ENCODE measurements around the gene C12orf76. TPM values are rescaled to one million over a fixed set of nuclear protein-coding genes. Genes with fewer than 3 reads are reported as not detected.

The C12orf76 gene
- 50.6 and 54.2 TPM in 2 replicates for total RNA-seq (2011; cell fraction: chromatin; rRNA removed; ENCODE audit: low replicate concordance)
- 31.8 and 34.5 TPM in 2 replicates for total RNA-seq (2011; cell fraction: nucleolus; rRNA removed)
- total RNA-seq (2011; cell fraction: nucleoplasm; rRNA removed) = 53.2 and 69.8 TPM in 2 replicates
- total RNA-seq (2014; rRNA removed) = 11.9 and 14.2 TPM in 2 replicates
- total RNA-seq (2014; rRNA removed; fragmentation: Illumina TruSeq; extraction: Trizol) = 13.0 and 13.1 TPM in 2 replicates
- 9.6 and 12.2 TPM in 2 replicates for total RNA-seq (2015; rRNA removed; fragmentation: Illumina TruSeq; extraction: Trizol)
- 13.3 and 13.6 TPM in 2 replicates for total RNA-seq (2021)
- 38.6 and 46.7 TPM in 2 replicates for polyA plus RNA-seq (2011; rRNA removed)
- polyA plus RNA-seq (2011; cell fraction: cytosol; rRNA removed) = 23.1 and 42.1 TPM in 2 replicates
- polyA plus RNA-seq (2011; cell fraction: nucleus; rRNA removed) = 31.9 and 42.8 TPM in 2 replicates
- 17.4 and 30.2 TPM in 2 replicates for polyA plus RNA-seq (2012)
- polyA plus RNA-seq (2014; fragmentation: Illumina TruSeq; extraction: Trizol) = 12.3 and 14.4 TPM in 2 replicates
- polyA plus RNA-seq (2014; fragmentation: Nextera tagmentation; extraction: Ambion mirVana) = 1 to 10 TPM; 6.3 to 7.0 TPM
- 17.8 and 23.5 TPM in 2 replicates for polyA plus RNA-seq (2014; rRNA removed)
- polyA minus RNA-seq (2011; rRNA and poly(A)+ RNA removed) = 18.1 and 26.6 TPM in 2 replicates
- polyA minus RNA-seq (2011; cell fraction: cytosol; rRNA and poly(A)+ RNA removed) = 8.9 and 22.8 TPM in 2 replicates
- 7.1 and 10.1 TPM in 2 replicates for polyA minus RNA-seq (2011; cell fraction: nucleus; rRNA and poly(A)+ RNA removed)
- percentile 54 among the genes with signal in this experiment for Bru-seq, nascent RNA
- BruChase-seq, experiment 1, labeled RNA remaining after a 2-hour chase = percentile 54 among the genes with signal in this experiment
- percentile 56 among the genes with signal in this experiment for BruChase-seq, experiment 2, labeled RNA remaining after a 6-hour chase
- long read RNA-seq, experiment 1, transcript C12orf76-203 (2 exons, 1,755 nt) = major isoform, 5 of 27 reads
- long read RNA-seq, experiment 1, partial matches to known transcripts = 14 of 27 reads
- long read RNA-seq, experiment 1, other reads (novel, unspliced or antisense) = 7 of 27 reads
- long read RNA-seq, experiment 2, partial matches to known transcripts = 4 of 12 reads
- long read RNA-seq, experiment 2, other reads (novel, unspliced or antisense) = 5 of 12 reads
- long read RNA-seq, experiment 3, partial matches to known transcripts = 12 of 13 reads
- long read RNA-seq, experiment 3, other reads (novel, unspliced or antisense) = 0 of 13 reads

GRCh38 chr12:110048242-110049027 is at the start of gene C12orf76:
C12orf76 (minus strand) TSS chr12:110048522; CDS start chr12:110048495, 27 bp downstream.
- H2AFZ ChIP-seq (ENCODE audit: low read depth, low read length) = peak within 1 kb of the TSS; percentile 94
- no peaks in the 10 kb centered on the region for H3K9me3 ChIP-seq (replicated peaks; ENCODE audit: control insufficient read depth, insufficient read depth, low read depth, low read length)
- peak within 1 kb of the TSS; percentile 59 to 92 for H3K9ac ChIP-seq (ENCODE audit: insufficient read depth in 1 of 2, low read depth in 2 of 2, low read length in 2 of 2)
- CTCF ChIA-PET (ENCODE audit: low intra/inter-chr PET ratio) = interaction anchor here (0.7 kb wide), 1 partner anchor 53 kb away, joined by 4 read pairs; no protein-coding TSS in a partner anchor
- WGBS (ENCODE audit: insufficient coverage, low coverage, missing lambda C conversion rate) = 1% methylated on average over 46 of the region's 47 CpGs
- intact Hi-C loops (cut with micrococcal nuclease) (loop anchor here (5.0 kb wide), 1 partner anchor 49 kb away; no protein-coding TSS in a partner anchor), in situ Hi-C loops (cut with MboI) (no loop called here)
- H3K4me2 ChIP-seq (ENCODE audit: insufficient read depth, low read length) = peak within 1 kb of the TSS; percentile 90
- peaks cover 17% of the 10 kb centered on the region for H3K79me2 ChIP-seq (ENCODE audit: control insufficient read depth, insufficient read depth, low read length)
- FAIRE-seq (peak; percentile 100), ATAC-seq (peak; percentile 100), DNase-seq (ENCODE audit: extremely low read depth in 1 of 4, low spot score in 3 of 4) (peak; percentile 85 to 98 (median 90))
- POLR2A ChIA-PET = interaction anchor here (0.7 to 1.4 kb wide), 3 partner anchors 8 to 12 kb away, joined by 3 read pairs; no protein-coding TSS in a partner anchor
- H3K4me1 ChIP-seq (replicated peaks in 1 of 2; ENCODE audit: control insufficient read depth in 2 of 2, insufficient read depth in 2 of 2, low read length in 2 of 2) = peaks cover 11 to 16% of the 10 kb centered on the region in 2 experiments
- H3K27me3 ChIP-seq (ENCODE audit: control insufficient read depth in 2 of 2, insufficient read depth in 2 of 2, low read length in 2 of 2) = no peaks in the 10 kb centered on the region
- peaks cover 3% of the 10 kb centered on the region; the same call in 1 of the 3 replicates for H3K36me3 ChIP-seq (ENCODE audit: control insufficient read depth, insufficient read depth, low read length)
- BruUV-seq (replicated peaks) = no TSS peak
- no peaks in the 10 kb centered on the region for H3K9me1 ChIP-seq (ENCODE audit: control insufficient read depth, insufficient read depth, low read length)
- peak within 1 kb of the TSS; percentile 75 for H3K27ac ChIP-seq (ENCODE audit: extremely low read depth, low read depth, low read length)
- H4K20me1 ChIP-seq (replicated peaks; ENCODE audit: control insufficient read depth, insufficient read depth, low read length) = no peaks in the 10 kb centered on the region
- peak within 1 kb of the TSS; percentile 60 for H3K4me3 ChIP-seq
- TF ChIP-seq ZNF124 (CRISPR knock-in tag; IDR thresholded peaks at IDR 0.05) (no peak), HNRNPL (IDR thresholded peaks at IDR 0.05; ENCODE audit: low read depth, low read length) (no peak), ZNF668 (CRISPR knock-in tag; IDR thresholded peaks at IDR 0.05) (peak; percentile 76), NR2C2 (CRISPR knock-in tag; IDR thresholded peaks at IDR 0.05) (peak; percentile 95), NR2C2 (tag; IDR thresholded peaks at IDR 0.05) (peak; percentile 99), SMARCE1 (IDR thresholded peaks at IDR 0.05) (peak; percentile 38; the same call in 1 of the 2 replicates), POLR2AphosphoS5 (IDR thresholded peaks at IDR 0.05; ENCODE audit: control insufficient read depth, insufficient read depth, low read depth, low read length) (peak; percentile 78), NFIX (CRISPR knock-in tag; IDR thresholded peaks at IDR 0.05; ENCODE audit: low read depth) (no peak), JUNB (CRISPR knock-in tag; conservative IDR thresholded peaks at IDR 0.05) (no peak), FOXM1 (IDR thresholded peaks at IDR 0.05; ENCODE audit: low read depth) (peak; percentile 51; the same call in 1 of the 2 replicates), FOXM1 (CRISPR knock-in tag; IDR thresholded peaks at IDR 0.05; ENCODE audit: low read depth) (no peak), ZEB2 (IDR thresholded peaks at IDR 0.05) (peak; percentile 98), TAL1 (IDR thresholded peaks at IDR 0.05) (peak; percentile 20; the same call in 1 of the 2 replicates), RBM15 (IDR thresholded peaks at IDR 0.05; ENCODE audit: insufficient read depth, low read length) (no peak), ZNF398 (CRISPR knock-in tag; IDR thresholded peaks at IDR 0.05) (no peak), MEF2D (tag; conservative IDR thresholded peaks at IDR 0.05; ENCODE audit: low read depth) (peak; percentile 70; the same call in 1 of the 2 replicates), ZBTB17 (CRISPR knock-in tag; IDR thresholded peaks at IDR 0.05) (0 out of 2 replicates have a peak, but pooled peaks have one; percentile 54)

Data from K562 (cell line).